Activated CD8-positive, alpha-beta T cell treated with anti-CD3 and anti-CD28 coated beads for 36 hours (primary cell): ENCODE data around the gene ETS1. TPM values are rescaled to one million over a fixed set of nuclear protein-coding genes. Genes with fewer than 3 reads are reported as not detected.
A peak's percentile ranks its signal among the peaks of the same experiment; 100 is the strongest.

ENCODE experiments used
- ATAC-seq: fragments of 200-7000 bp; cut with Tn5 transposase; one replicate; pipeline ENCODE4 v1.10.0; 2021; ENCODE audit warnings: mild to moderate bottlenecking, moderate library complexity
- CTCF ChIA-PET: fragments of 350-600 bp; sonication (Branson Sonifier 250); formaldehyde crosslinking; loops from one replicate; lab custom pipeline; 2021; ENCODE audit warnings: antibody characterized with exemption; lab: Charles Lee
- POLR2A ChIA-PET: fragments of 350-600 bp; sonication (Branson Sonifier 250); formaldehyde crosslinking; loops from one replicate; lab custom pipeline; 2021; ENCODE audit warnings: antibody characterized with exemption; lab: Charles Lee
- DNase-seq: peaks from one replicate; pipeline ENCODE4 v3.0.0-alpha.2; 2020
- H3K27ac Mint-ChIP-seq: one replicate; pipeline ENCODE4 v1.8.0; 2021; ENCODE audit warnings: mild to moderate bottlenecking, mixed read lengths
- H3K27me3 Mint-ChIP-seq: one replicate; pipeline ENCODE4 v1.8.0; 2021; ENCODE audit warnings: mixed read lengths
- H3K36me3 Mint-ChIP-seq: one replicate; pipeline ENCODE4 v1.8.0; 2021; ENCODE audit warnings: low read depth, mixed read lengths
- H3K4me1 Mint-ChIP-seq: one replicate; pipeline ENCODE4 v1.8.0; 2021; ENCODE audit warnings: low read depth, mixed read lengths
- H3K4me3 Mint-ChIP-seq: one replicate; pipeline ENCODE4 v1.8.0; 2021; ENCODE audit warnings: mild to moderate bottlenecking, moderate library complexity, mixed read lengths
- H3K9me3 Mint-ChIP-seq: one replicate; pipeline ENCODE4 v1.8.0; 2021; ENCODE audit warnings: mixed read lengths
- CTCF ChIP-seq: fragments of 200-600 bp; IDR thresholded peaks from one replicate; pipeline ENCODE4 v1.8.0; 2022; ENCODE audit warnings: antibody characterized with exemption, mild to moderate bottlenecking
- intact Hi-C: fragments of 100-400 bp; cut with micrococcal nuclease; formaldehyde crosslinking; loops from one replicate; pipeline ENCODE4 v1.10.0; 2022
- total RNA-seq, 2 experiments: library from RNA; stranded (reverse); gene quantifications; one replicate each; pipeline ENCODE4 v1.2.3, GENCODE V29; 2021

Gene ETS1
- total RNA-seq, 2 experiments from 2014 or later = 527 to 532 TPM

GRCh38 chr11:128492461-128492860 is 94.9 kb downstream of the ETS1 start:
- TF ChIP-seq CTCF = no peak
- Mint-ChIP-seq H3K4me3 (peak overlapping the region; percentile 42), H3K27ac (peak overlapping the region; percentile 98), H3K4me1 (peaks cover 95% of the 10 kb centered on the region), H3K27me3 (no peaks in the 10 kb centered on the region), H3K9me3 (no peaks in the 10 kb centered on the region), H3K36me3 (peaks cover 89% of the 10 kb centered on the region)
- intact Hi-C loops = no loop called here
- no peak for ATAC-seq
- no peak for DNase-seq
- POLR2A ChIA-PET = interaction anchor here (1.0 to 37.3 kb wide), 10 partner anchors 5 to 197 kb away, joined by 3 to 1082 read pairs (median 9); no protein-coding TSS in a partner anchor
- CTCF ChIA-PET = interaction anchor here (0.8 to 6.7 kb wide), 11 partner anchors 12 to 338 kb away, joined by 3 to 32 read pairs (median 4); no protein-coding TSS in a partner anchor

- intact Hi-C loops = no loop called here
- peaks cover 93% of the 10 kb centered on the region for H3K4me1 Mint-ChIP-seq
- H3K4me3 Mint-ChIP-seq = peak overlapping the region; percentile 42
- POLR2A ChIA-PET = interaction anchor here (1.0 to 37.3 kb wide), 8 partner anchors 6 to 206 kb away, joined by 3 to 1082 read pairs (median 12); no protein-coding TSS in a partner anchor
- TF ChIP-seq CTCF = no peak
- H3K27me3 Mint-ChIP-seq = no peaks in the 10 kb centered on the region
- peak overlapping the region; percentile 98 for H3K27ac Mint-ChIP-seq
- H3K9me3 Mint-ChIP-seq = no peaks in the 10 kb centered on the region
- ATAC-seq (peak; percentile 4), DNase-seq (no peak)
- CTCF ChIA-PET = interaction anchor here (0.9 to 6.7 kb wide), 5 partner anchors 13 to 334 kb away, joined by 3 to 32 read pairs (median 6); no protein-coding TSS in a partner anchor
- peaks cover 86% of the 10 kb centered on the region for H3K36me3 Mint-ChIP-seq
Observed at GRCh38 chr11:128491195-128491936, 96.0 kb downstream of the ETS1 start.

- peaks cover 93% of the 10 kb centered on the region for H3K4me1 Mint-ChIP-seq
- TF ChIP-seq CTCF = no peak
- peak overlapping the region; percentile 42 for H3K4me3 Mint-ChIP-seq
- CTCF ChIA-PET = interaction anchor here (0.9 to 6.7 kb wide), 8 partner anchors 13 to 332 kb away, joined by 3 to 32 read pairs (median 4); no protein-coding TSS in a partner anchor
- no peaks in the 10 kb centered on the region for H3K27me3 Mint-ChIP-seq
- ATAC-seq = no peak
- H3K9me3 Mint-ChIP-seq = no peaks in the 10 kb centered on the region
- peak overlapping the region; percentile 98 for H3K27ac Mint-ChIP-seq
- H3K36me3 Mint-ChIP-seq = peaks cover 86% of the 10 kb centered on the region
- intact Hi-C loops = no loop called here
- POLR2A ChIA-PET = interaction anchor here (0.6 to 37.3 kb wide), 7 partner anchors 7 to 67 kb away, joined by 3 to 1082 read pairs (median 6); no protein-coding TSS in a partner anchor
- no peak for DNase-seq
Observed at GRCh38 chr11:128490092-128490491, 97.3 kb downstream of the ETS1 start.

- ATAC-seq (peak; percentile 63), DNase-seq (peak; percentile 69)
- Mint-ChIP-seq H3K4me3 (peak overlapping the region; percentile 47), H3K4me1 (peaks cover 94% of the 10 kb centered on the region), H3K36me3 (peaks cover 94% of the 10 kb centered on the region), H3K9me3 (no peaks in the 10 kb centered on the region), H3K27me3 (no peaks in the 10 kb centered on the region), H3K27ac (peak overlapping the region; percentile 98)
- ChIA-PET CTCF (interaction anchor here (1.4 kb wide), 1 partner anchor 14 kb away, joined by 4 read pairs; no protein-coding TSS in a partner anchor), POLR2A (interaction anchor here (0.7 to 37.3 kb wide), 12 partner anchors 9 to 199 kb away, joined by 3 to 1082 read pairs (median 3); no protein-coding TSS in a partner anchor)
- TF ChIP-seq CTCF = no peak
- intact Hi-C loops = no loop called here
Observed at GRCh38 chr11:128488471-128488870, 98.9 kb downstream of the ETS1 start.
